ENCODE data around the gene OR2AE1. TPM values are rescaled to one million over a fixed set of nuclear protein-coding genes. Genes with fewer than 3 reads are reported as not detected.

The OR2AE1 gene, protein sequence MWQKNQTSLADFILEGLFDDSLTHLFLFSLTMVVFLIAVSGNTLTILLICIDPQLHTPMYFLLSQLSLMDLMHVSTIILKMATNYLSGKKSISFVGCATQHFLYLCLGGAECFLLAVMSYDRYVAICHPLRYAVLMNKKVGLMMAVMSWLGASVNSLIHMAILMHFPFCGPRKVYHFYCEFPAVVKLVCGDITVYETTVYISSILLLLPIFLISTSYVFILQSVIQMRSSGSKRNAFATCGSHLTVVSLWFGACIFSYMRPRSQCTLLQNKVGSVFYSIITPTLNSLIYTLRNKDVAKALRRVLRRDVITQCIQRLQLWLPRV
- under 1 TPM in 1 of 2 donors, not detected in 1; 0.94 TPM for total RNA-seq
- polyA plus RNA-seq (ENCODE audit: insufficient read length in 6 of 6), result under 1 TPM in 2 of 6 donors, not detected in 4; 0.13 to 0.18 TPM
- long read RNA-seq, donor 1, result 0 reads
- long read RNA-seq, donor 2, result 0 reads
- long read RNA-seq, donor 3, result 0 reads
- long read RNA-seq, donor 4, result 0 reads
- long read RNA-seq, donor 5, result 0 reads
- long read RNA-seq, donor 6, result 0 reads
- long read RNA-seq, donor 7, result 0 reads
- long read RNA-seq, donor 8, result 0 reads
- long read RNA-seq, donor 9, result 0 reads
- long read RNA-seq, donor 10, result 0 reads
- long read RNA-seq, donor 11, result 0 reads
- long read RNA-seq, donor 12, result 0 reads

DNA sequence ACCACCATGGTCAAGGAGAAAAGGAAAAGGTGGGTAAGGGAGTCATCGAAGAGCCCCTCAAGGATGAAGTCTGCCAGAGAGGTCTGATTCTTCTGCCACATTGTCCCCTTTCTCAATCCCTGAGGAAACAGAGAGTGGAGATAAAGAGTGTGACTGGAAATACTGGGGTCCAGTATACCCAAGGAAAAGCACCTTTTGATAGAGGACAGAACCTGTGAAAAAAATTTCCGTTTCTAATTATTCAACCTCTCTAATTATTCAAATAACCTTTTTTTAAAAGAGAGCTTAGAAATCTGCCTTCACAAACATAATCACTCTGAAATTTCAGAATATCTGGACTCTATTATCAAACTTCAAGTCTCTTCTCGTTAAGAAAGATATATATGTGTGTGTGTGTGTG lies at the start of gene OR2AE1:
OR2AE1 (minus strand) TSS at position 101 of the 400 bp plus-strand sequence; CDS start at position 101, 0 bp downstream.
- Histone ChIP-seq H3K4me3 (no peak within 1 kb of the TSS), H3K27ac (no peak within 1 kb of the TSS), H3K9me3 (no peaks in the 10 kb centered on the region), H3K27me3 (no peaks in the 10 kb centered on the region), H3K36me3 (no peaks in the 10 kb centered on the region), H3K4me1 (no peaks in the 10 kb centered on the region)
- intact Hi-C loops (cut with DNase I), result no loop called here
- TF ChIP-seq, protein P1, sequence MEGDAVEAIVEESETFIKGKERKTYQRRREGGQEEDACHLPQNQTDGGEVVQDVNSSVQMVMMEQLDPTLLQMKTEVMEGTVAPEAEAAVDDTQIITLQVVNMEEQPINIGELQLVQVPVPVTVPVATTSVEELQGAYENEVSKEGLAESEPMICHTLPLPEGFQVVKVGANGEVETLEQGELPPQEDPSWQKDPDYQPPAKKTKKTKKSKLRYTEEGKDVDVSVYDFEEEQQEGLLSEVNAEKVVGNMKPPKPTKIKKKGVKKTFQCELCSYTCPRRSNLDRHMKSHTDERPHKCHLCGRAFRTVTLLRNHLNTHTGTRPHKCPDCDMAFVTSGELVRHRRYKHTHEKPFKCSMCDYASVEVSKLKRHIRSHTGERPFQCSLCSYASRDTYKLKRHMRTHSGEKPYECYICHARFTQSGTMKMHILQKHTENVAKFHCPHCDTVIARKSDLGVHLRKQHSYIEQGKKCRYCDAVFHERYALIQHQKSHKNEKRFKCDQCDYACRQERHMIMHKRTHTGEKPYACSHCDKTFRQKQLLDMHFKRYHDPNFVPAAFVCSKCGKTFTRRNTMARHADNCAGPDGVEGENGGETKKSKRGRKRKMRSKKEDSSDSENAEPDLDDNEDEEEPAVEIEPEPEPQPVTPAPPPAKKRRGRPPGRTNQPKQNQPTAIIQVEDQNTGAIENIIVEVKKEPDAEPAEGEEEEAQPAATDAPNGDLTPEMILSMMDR (IDR thresholded peaks at IDR 0.05), result no peak
- ATAC-seq, result no peak
- no peak for DNase-seq

DNA sequence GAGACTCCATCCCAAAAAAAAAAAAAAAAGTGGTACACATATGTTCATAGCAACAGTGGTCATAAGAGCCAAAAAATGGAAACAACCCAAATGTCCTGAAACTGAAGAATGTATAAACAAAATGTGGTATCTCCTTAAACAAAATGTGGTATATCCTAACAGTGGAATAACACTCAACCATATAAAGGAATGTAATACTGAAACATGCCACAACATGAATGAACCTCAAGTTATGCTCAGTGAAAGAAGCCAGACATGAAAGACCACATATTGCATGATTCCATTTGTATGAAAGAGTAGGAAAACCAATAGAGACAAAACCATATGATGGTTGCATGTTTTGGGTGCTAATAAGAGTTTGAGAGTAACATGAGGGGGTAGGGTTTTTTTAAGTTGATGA lies 49.5 kb upstream of the OR2AE1 start:
- H3K27ac ChIP-seq, result no peak overlapping the region
- ATAC-seq (no peak), DNase-seq (no peak)
- no peak overlapping the region for H3K4me3 ChIP-seq
- intact Hi-C loops (cut with DNase I), result loop anchor here in 1 of 2 donors (10.0 kb wide), 1 partner anchor 48 kb away; the partner anchor contains the start of gene AZGP1
- H3K4me1 ChIP-seq, result peaks cover 0 to 8% of the 10 kb centered on the region in 2 donors
- H3K36me3 ChIP-seq, result no peaks in the 10 kb centered on the region
- H3K27me3 ChIP-seq, result peaks cover 0 to 26% of the 10 kb centered on the region in 2 donors
- TF ChIP-seq, protein P1 (IDR thresholded peaks at IDR 0.05), result no peak
- no peaks in the 10 kb centered on the region for H3K9me3 ChIP-seq

DNA sequence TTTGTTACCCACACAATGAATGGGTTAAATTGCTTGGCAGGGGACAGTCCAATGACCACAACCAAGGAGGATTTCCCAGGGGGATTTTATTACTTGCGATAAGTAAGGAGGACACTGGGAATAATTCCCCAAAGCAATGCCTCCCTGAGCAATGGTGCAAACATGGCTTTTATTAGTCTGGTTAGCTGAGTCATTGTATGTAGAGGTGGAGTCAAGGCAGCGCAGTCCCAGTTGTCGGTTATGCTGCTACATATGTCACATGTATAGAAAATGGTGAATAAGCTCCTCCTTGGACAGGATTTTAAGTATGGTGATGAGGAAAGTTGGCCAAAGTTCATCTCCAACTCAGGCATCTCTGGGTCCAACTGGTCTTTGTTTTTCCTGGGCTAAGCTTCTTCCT lies 46.4 kb upstream of the OR2AE1 start:
- ATAC-seq (no peak), DNase-seq (no peak)
- Histone ChIP-seq H3K27ac (no peak overlapping the region), H3K9me3 (no peaks in the 10 kb centered on the region), H3K4me1 (peaks cover 4 to 5% of the 10 kb centered on the region in 2 donors), H3K4me3 (no peak overlapping the region), H3K36me3 (no peaks in the 10 kb centered on the region), H3K27me3 (peaks cover 0 to 12% of the 10 kb centered on the region in 2 donors)
- TF ChIP-seq, protein P1 (IDR thresholded peaks at IDR 0.05), result no peak
- intact Hi-C loops (cut with DNase I), result loop anchor here in 1 of 2 donors (10.0 kb wide), 1 partner anchor 52 kb away; the partner anchor contains the start of gene AZGP1

DNA sequence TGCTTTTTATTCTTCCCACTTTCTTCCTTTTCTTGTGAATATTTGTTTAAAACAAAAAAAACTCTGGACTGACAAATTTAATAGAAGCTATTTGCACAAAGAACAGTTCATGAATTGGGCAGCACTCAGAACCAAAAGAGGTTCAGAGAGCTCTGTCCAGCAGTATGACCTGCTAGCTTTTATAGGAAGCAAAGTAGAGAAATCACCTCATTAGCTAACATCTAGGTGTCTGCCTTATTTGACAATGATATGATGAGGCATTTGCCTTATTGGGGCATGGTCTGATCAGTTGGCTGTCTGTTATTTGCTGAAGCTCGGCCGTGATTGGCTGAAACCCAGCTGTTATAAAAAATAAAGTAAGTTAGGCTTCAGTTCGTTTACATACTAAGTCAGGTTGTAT lies 43.3 kb upstream of the OR2AE1 start:
- TF ChIP-seq, protein P1 (IDR thresholded peaks at IDR 0.05), result no peak
- intact Hi-C loops (cut with DNase I), result loop anchor here in 1 of 2 donors (10.0 kb wide), 1 partner anchor 55 kb away; the partner anchor contains the start of gene AZGP1
- Histone ChIP-seq H3K4me3 (peak overlapping the region; percentile 78 to 92), H3K27me3 (no peaks in the 10 kb centered on the region), H3K27ac (peak overlapping the region in 1 of 2 donors; percentile 94), H3K9me3 (no peaks in the 10 kb centered on the region), H3K4me1 (peaks cover 22 to 31% of the 10 kb centered on the region in 2 donors), H3K36me3 (peaks cover 0 to 22% of the 10 kb centered on the region in 2 donors)
- ATAC-seq, result no peak
- no peak for DNase-seq

DNA sequence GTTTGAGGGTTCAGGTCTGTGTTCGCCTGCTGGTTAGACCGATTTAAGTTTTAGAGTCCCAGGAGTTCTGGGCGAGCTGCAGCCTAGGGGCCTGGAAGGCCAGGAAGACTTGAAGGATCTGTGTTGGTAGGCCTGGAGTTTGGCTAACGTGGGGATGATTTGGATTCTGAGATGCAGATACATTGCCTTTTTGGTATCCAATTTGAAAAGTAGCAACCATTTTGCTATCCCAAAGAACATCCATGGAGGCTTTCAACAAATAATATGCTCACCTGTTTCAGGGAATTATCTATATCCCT lies 42.9 kb upstream of the OR2AE1 start:
- Histone ChIP-seq H3K9me3 (no peaks in the 10 kb centered on the region), H3K27ac (peak overlapping the region; percentile 90 to 94), H3K4me3 (peak overlapping the region; percentile 78 to 92), H3K36me3 (peaks cover 0 to 25% of the 10 kb centered on the region in 2 donors), H3K27me3 (no peaks in the 10 kb centered on the region), H3K4me1 (peaks cover 22 to 31% of the 10 kb centered on the region in 2 donors)
- TF ChIP-seq, protein P1 (IDR thresholded peaks at IDR 0.05), result no peak
- DNase-seq (no peak), ATAC-seq (no peak)
- intact Hi-C loops (cut with DNase I), result loop anchor here in 1 of 2 donors (10.0 kb wide), 1 partner anchor 55 kb away; the partner anchor contains the start of gene AZGP1

Measured in left lung (tissue), 14 donors.